Neural cell (in vitro differentiated cells): ENCODE measurements around the gene NEK2. TPM values are rescaled to one million over a fixed set of nuclear protein-coding genes. Genes with fewer than 3 reads are reported as not detected.

Experiments used
- H2AFZ ChIP-seq: fragments of 200-600, 300-800 bp; sonication (generic), shearing (Covaris generic); 2 replicates; pipeline ENCODE4 v1.6.0; 2014; ENCODE audit warnings: low read depth, mild to moderate bottlenecking, antibody characterized with exemption, low read length, moderate library complexity
- H3F3A ChIP-seq: fragments of 200-600 bp; shearing (Covaris generic); 2 replicates; pipeline ENCODE4 v1.6.1; 2016; ENCODE audit warnings: mild to moderate bottlenecking, moderate library complexity, mixed read lengths, antibody characterized with exemption, low read length; ENCODE audit not compliant: insufficient read depth, poor library complexity, severe bottlenecking
- H3K27ac ChIP-seq: fragments of 200-600, 300-800 bp; sonication (generic), shearing (Covaris generic); 2 replicates; pipeline ENCODE4 v1.5.1; 2014; ENCODE audit warnings: mild to moderate bottlenecking, low read length, moderate library complexity
- H3K27me3 ChIP-seq: fragments of 300-800, 200-600 bp; sonication (generic), shearing (Covaris generic); 2 replicates; pipeline ENCODE4 v1.6.0; 2014; ENCODE audit warnings: mild to moderate bottlenecking, low read depth, low read length, moderate library complexity; ENCODE audit not compliant: insufficient read depth
- H3K36me3 ChIP-seq: fragments of 300-800, 200-600 bp; sonication (generic), shearing (Covaris generic); 2 replicates; pipeline ENCODE4 v1.5.1; 2014; ENCODE audit warnings: mild to moderate bottlenecking, antibody characterized with exemption, low read length, moderate library complexity; ENCODE audit not compliant: insufficient read depth
- H3K4me2 ChIP-seq: fragments of 300-800, 200-600 bp; sonication (generic), shearing (Covaris generic); 2 replicates; pipeline ENCODE4 v1.6.0; 2014; ENCODE audit warnings: mild to moderate bottlenecking, low read length
- H3K4me3 ChIP-seq: fragments of 300-800, 200-600 bp; sonication (generic), shearing (Covaris generic); 2 replicates; pipeline ENCODE4 v1.5.1; 2014; ENCODE audit warnings: mild to moderate bottlenecking, low read length, moderate library complexity
- H3K79me2 ChIP-seq: fragments of 200-600 bp; shearing (Covaris generic); replicated peaks from 2 replicates; pipeline ENCODE4 v1.6.0; 2014; ENCODE audit warnings: mild to moderate bottlenecking, low read length, moderate library complexity; ENCODE audit not compliant: insufficient read depth
- H3K9ac ChIP-seq: fragments of 300-800, 200-600 bp; sonication (generic), shearing (Covaris generic); 2 replicates; pipeline ENCODE4 v1.6.1; 2016; ENCODE audit warnings: mild to moderate bottlenecking, low read length, mixed read lengths
- H3K9me2 ChIP-seq: fragments of 200-600 bp; shearing (Covaris generic); 2 replicates; pipeline ENCODE4 v1.6.1; 2016; ENCODE audit warnings: mild to moderate bottlenecking, low read length, mixed read lengths; ENCODE audit not compliant: insufficient read depth
- H3K9me3 ChIP-seq: fragments of 200-600, 300-800 bp; sonication (generic), shearing (Covaris generic); 2 replicates; pipeline ENCODE4 v1.6.1; 2016; ENCODE audit warnings: mild to moderate bottlenecking, mixed run types, low read length, moderate library complexity, mixed read lengths
- H4K20me1 ChIP-seq: fragments of 200-600 bp; shearing (Covaris generic); 2 replicates; pipeline ENCODE4 v1.6.1; 2016; ENCODE audit warnings: mild to moderate bottlenecking, mixed run types; ENCODE audit not compliant: insufficient read depth
- EP300 ChIP-seq: fragments of 450-650 bp; conservative IDR thresholded peaks from 2 replicates; pipeline ENCODE4 v1.6.1; 2014; ENCODE audit warnings: antibody characterized with exemption, mild to moderate bottlenecking, moderate library complexity; ENCODE audit not compliant: poor library complexity, severe bottlenecking
- EZH2 ChIP-seq: fragments of 200-600, 300-800 bp; shearing (Covaris generic), sonication (generic); IDR thresholded peaks from 2 replicates; pipeline ENCODE4 v1.6.1; 2014; ENCODE audit warnings: antibody characterized with exemption, low read length, borderline replicate concordance, mild to moderate bottlenecking; ENCODE audit not compliant: insufficient read depth, poor library complexity, severe bottlenecking
- MXI1 ChIP-seq: fragments of 450-650 bp; conservative IDR thresholded peaks from 2 replicates; pipeline ENCODE4 v1.6.1; 2014; ENCODE audit warnings: antibody characterized with exemption, mild to moderate bottlenecking; ENCODE audit not compliant: poor library complexity, severe bottlenecking
- POLR2AphosphoS5 ChIP-seq: IDR thresholded peaks from 2 replicates; pipeline ENCODE4 v1.6.1; 2012
- REST ChIP-seq: IDR thresholded peaks from 2 replicates; pipeline ENCODE4 v1.6.1; 2012; ENCODE audit warnings: borderline replicate concordance
- TAF1 ChIP-seq: IDR thresholded peaks from 2 replicates; pipeline ENCODE4 v1.6.1; 2012; ENCODE audit warnings: low read depth
- polyA plus RNA-seq: library from polyadenylated mRNA; depleted of rRNA; stranded (reverse); fragments of >200 nt; gene quantifications from 2 replicates; pipeline ENCODE4 v1.2.3, GENCODE V29; 2014
- TF ChIP-seq, protein P1 (sequence below): fragments of 450-650 bp; IDR thresholded peaks from 2 replicates; pipeline ENCODE4 v1.5.1; 2014; ENCODE audit warnings: antibody characterized with exemption, mild to moderate bottlenecking, moderate library complexity; ENCODE audit not compliant: poor library complexity, severe bottlenecking

The NEK2 gene
- polyA plus RNA-seq, 1 donor from 2014 or later: 0.98 TPM

DNA sequence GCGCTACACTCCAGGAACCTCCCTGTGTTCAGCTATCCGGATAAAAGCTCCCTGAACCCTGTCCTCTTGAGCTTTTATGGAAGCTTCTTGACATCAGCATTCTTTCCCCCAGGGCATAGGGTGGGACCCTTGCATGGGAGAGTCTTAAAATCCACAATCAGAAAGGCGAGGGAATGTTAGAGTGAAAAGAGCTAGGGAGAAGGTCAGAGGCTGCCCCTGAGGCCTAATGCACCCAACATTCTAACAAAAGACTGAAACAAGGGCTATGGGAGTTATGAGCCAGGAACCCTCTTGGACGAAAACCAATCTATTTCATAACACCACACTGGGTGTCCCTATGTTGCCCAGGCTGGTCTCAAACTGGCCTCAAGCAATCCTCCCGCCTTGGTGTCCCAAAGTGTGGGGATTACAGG lies 36.7 kb downstream of the NEK2 start:
- TF ChIP-seq POLR2AphosphoS5: no peak
- TF ChIP-seq MXI1: no peak
- TF ChIP-seq REST: no peak
- no peak for TF ChIP-seq EP300
- TF ChIP-seq, protein P1, sequence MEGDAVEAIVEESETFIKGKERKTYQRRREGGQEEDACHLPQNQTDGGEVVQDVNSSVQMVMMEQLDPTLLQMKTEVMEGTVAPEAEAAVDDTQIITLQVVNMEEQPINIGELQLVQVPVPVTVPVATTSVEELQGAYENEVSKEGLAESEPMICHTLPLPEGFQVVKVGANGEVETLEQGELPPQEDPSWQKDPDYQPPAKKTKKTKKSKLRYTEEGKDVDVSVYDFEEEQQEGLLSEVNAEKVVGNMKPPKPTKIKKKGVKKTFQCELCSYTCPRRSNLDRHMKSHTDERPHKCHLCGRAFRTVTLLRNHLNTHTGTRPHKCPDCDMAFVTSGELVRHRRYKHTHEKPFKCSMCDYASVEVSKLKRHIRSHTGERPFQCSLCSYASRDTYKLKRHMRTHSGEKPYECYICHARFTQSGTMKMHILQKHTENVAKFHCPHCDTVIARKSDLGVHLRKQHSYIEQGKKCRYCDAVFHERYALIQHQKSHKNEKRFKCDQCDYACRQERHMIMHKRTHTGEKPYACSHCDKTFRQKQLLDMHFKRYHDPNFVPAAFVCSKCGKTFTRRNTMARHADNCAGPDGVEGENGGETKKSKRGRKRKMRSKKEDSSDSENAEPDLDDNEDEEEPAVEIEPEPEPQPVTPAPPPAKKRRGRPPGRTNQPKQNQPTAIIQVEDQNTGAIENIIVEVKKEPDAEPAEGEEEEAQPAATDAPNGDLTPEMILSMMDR: no peak
- Histone ChIP-seq H3K27ac (no peak overlapping the region), H3F3A (no peaks in the 10 kb centered on the region), H3K9ac (no peak overlapping the region), H2AFZ (no peak overlapping the region), H3K9me2 (no peaks in the 10 kb centered on the region), H3K79me2 (no peaks in the 10 kb centered on the region), H3K4me3 (no peak overlapping the region), H3K4me2 (no peak overlapping the region), H3K9me3 (no peaks in the 10 kb centered on the region), H3K36me3 (no peaks in the 10 kb centered on the region), H3K27me3 (no peaks in the 10 kb centered on the region), H4K20me1 (no peaks in the 10 kb centered on the region)

GRCh38 chr1:211638246-211638645 lies 37.2 kb downstream of the NEK2 start:
- Histone ChIP-seq H3K27me3 (no peaks in the 10 kb centered on the region), H3K4me3 (no peak overlapping the region), H3K9me3 (no peaks in the 10 kb centered on the region), H4K20me1 (no peaks in the 10 kb centered on the region), H3F3A (no peaks in the 10 kb centered on the region), H3K9ac (no peak overlapping the region), H3K27ac (no peak overlapping the region), H2AFZ (no peak overlapping the region), H3K36me3 (no peaks in the 10 kb centered on the region), H3K9me2 (no peaks in the 10 kb centered on the region), H3K79me2 (no peaks in the 10 kb centered on the region), H3K4me2 (no peak overlapping the region)
- TF ChIP-seq EZH2 (no peak), TAF1 (no peak), MXI1 (no peak), EP300 (no peak), REST (no peak)
